ENCODE measurements around the gene ADO. TPM values are rescaled to one million over a fixed set of nuclear protein-coding genes. Genes with fewer than 3 reads are reported as not detected.

Gene ADO
- total RNA-seq (2021) (13.6 and 13.7 TPM in 2 replicates), Bru-seq, nascent RNA (percentile 75 among the genes with signal in this experiment), BruChase-seq, experiment 1, labeled RNA remaining after a 2-hour chase (percentile 95 among the genes with signal in this experiment), BruChase-seq, experiment 2, labeled RNA remaining after a 6-hour chase (percentile 74 among the genes with signal in this experiment)
- long read RNA-seq, transcript ADO-201 (1 exons, 3,627 nt), result major isoform, 9 of 9 reads
- long read RNA-seq, partial matches to known transcripts, result 0 of 9 reads
- long read RNA-seq, other reads (novel, unspliced or antisense), result 0 of 9 reads

GRCh38 chr10:62804356-62805230 is at the start of gene ADO:
Gene ADO, plus strand, starts transcription at chr10:62804720. Its CDS starts 340 bp downstream, at chr10:62805060.
- peak within 1 kb of the TSS; percentile 92 for H2AFZ ChIP-seq
- no peaks in the 10 kb centered on the region for H3F3A ChIP-seq (ENCODE audit: insufficient read depth, low read depth)
- peaks cover 31% of the 10 kb centered on the region for H4K20me1 ChIP-seq (ENCODE audit: insufficient read depth)
- H3K36me3 ChIP-seq (ENCODE audit: low read depth), result peaks cover 21% of the 10 kb centered on the region
- CTCF ChIA-PET, result no interaction called here
- no peaks in the 10 kb centered on the region for H3K27me3 ChIP-seq (ENCODE audit: insufficient read depth, low read depth)
- intact Hi-C loops (cut with micrococcal nuclease; ENCODE audit: unreplicated experiment), result loop anchor here (1.0 kb wide), 1 partner anchor 12 kb away; the partner anchor contains the start of gene EGR2
- H3K79me2 ChIP-seq (ENCODE audit: low read depth), result peaks cover 43% of the 10 kb centered on the region
- H3K4me1 ChIP-seq (replicated peaks; ENCODE audit: insufficient read depth), result peaks cover 25% of the 10 kb centered on the region
- TF ChIP-seq CTCF (conservative IDR thresholded peaks at IDR 0.05), result no peak
- no peaks in the 10 kb centered on the region for H3K9me2 ChIP-seq (ENCODE audit: insufficient read depth)
- no peaks in the 10 kb centered on the region for H3K9me3 ChIP-seq (ENCODE audit: insufficient read depth, low read depth)
- H3K27ac ChIP-seq, result peak within 1 kb of the TSS; percentile 69
- peak; percentile 55 to 79 for DNase-seq
- H3K4me3 ChIP-seq, result peak within 1 kb of the TSS; percentile 60
- peak within 1 kb of the TSS; percentile 84 for H3K4me2 ChIP-seq
- POLR2A ChIA-PET (ENCODE audit: unreplicated experiment), result interaction anchor here (0.7 kb wide), 1 partner anchor 536 kb away, joined by 3 read pairs; the partner anchor contains the start of gene RTKN2
- no TSS peak for BruUV-seq (replicated peaks)

GRCh38 chr10:62754963-62755362 is 49.6 kb upstream of the ADO start:
- no peaks in the 10 kb centered on the region for H3F3A ChIP-seq (ENCODE audit: insufficient read depth, low read depth)
- DNase-seq, result no peak
- no peaks in the 10 kb centered on the region for H3K36me3 ChIP-seq (ENCODE audit: low read depth)
- POLR2A ChIA-PET (ENCODE audit: unreplicated experiment), result no interaction called here
- H3K4me2 ChIP-seq, result no peak overlapping the region
- no peaks in the 10 kb centered on the region for H3K9me2 ChIP-seq (ENCODE audit: insufficient read depth)
- CTCF ChIA-PET, result no interaction called here
- no peaks in the 10 kb centered on the region for H4K20me1 ChIP-seq (ENCODE audit: insufficient read depth)
- no peak for TF ChIP-seq CTCF (conservative IDR thresholded peaks at IDR 0.05)
- no peak for TF ChIP-seq EZH2 (IDR thresholded peaks at IDR 0.05; ENCODE audit: low read depth)
- no peaks in the 10 kb centered on the region for H3K27me3 ChIP-seq (ENCODE audit: insufficient read depth, low read depth)
- H3K4me3 ChIP-seq, result no peak overlapping the region
- intact Hi-C loops (cut with micrococcal nuclease; ENCODE audit: unreplicated experiment), result no loop called here
- no peak overlapping the region for H2AFZ ChIP-seq
- no peaks in the 10 kb centered on the region for H3K79me2 ChIP-seq (ENCODE audit: low read depth)
- H3K4me1 ChIP-seq (replicated peaks; ENCODE audit: insufficient read depth), result no peaks in the 10 kb centered on the region
- BruUV-seq (replicated peaks), result no TSS peak
- no peak overlapping the region for H3K27ac ChIP-seq
- no peaks in the 10 kb centered on the region for H3K9me3 ChIP-seq (ENCODE audit: insufficient read depth, low read depth)

- ChIA-PET CTCF (no interaction called here), POLR2A (ENCODE audit: unreplicated experiment) (no interaction called here)
- Histone ChIP-seq H3K9me2 (ENCODE audit: insufficient read depth) (no peaks in the 10 kb centered on the region), H2AFZ (no peak overlapping the region), H3K27me3 (ENCODE audit: insufficient read depth, low read depth) (no peaks in the 10 kb centered on the region), H3K4me1 (replicated peaks; ENCODE audit: insufficient read depth) (peaks cover 2% of the 10 kb centered on the region; the same call in 1 of the 2 replicates), H3K9me3 (ENCODE audit: insufficient read depth, low read depth) (no peaks in the 10 kb centered on the region), H3K27ac (no peak overlapping the region), H3K36me3 (ENCODE audit: low read depth) (no peaks in the 10 kb centered on the region), H3K4me2 (no peak overlapping the region), H3K4me3 (no peak overlapping the region), H4K20me1 (ENCODE audit: insufficient read depth) (no peaks in the 10 kb centered on the region), H3F3A (ENCODE audit: insufficient read depth, low read depth) (no peaks in the 10 kb centered on the region), H3K79me2 (ENCODE audit: low read depth) (no peaks in the 10 kb centered on the region)
- BruUV-seq (replicated peaks), result no TSS peak
- intact Hi-C loops (cut with micrococcal nuclease; ENCODE audit: unreplicated experiment), result no loop called here
- TF ChIP-seq EZH2 (IDR thresholded peaks at IDR 0.05; ENCODE audit: low read depth), result no peak
- TF ChIP-seq CTCF (conservative IDR thresholded peaks at IDR 0.05), result no peak
- DNase-seq, result no peak
Observed at GRCh38 chr10:62755662-62756653, 48.6 kb upstream of the ADO start.
